GM20000 (cell line): ENCODE measurements around the gene SP2.

ENCODE experiments used
- DNase-seq: peaks from one replicate; pipeline ENCODE4 v3.0.0; 2012; ENCODE audit warnings: low spot score
- CTCF ChIP-seq: IDR thresholded peaks from 2 replicates; pipeline ENCODE4 v1.5.1; 2012; ENCODE audit warnings: mild to moderate bottlenecking, control low read depth; ENCODE audit errors: extremely low read depth, missing control alignments

The SP2 gene

GRCh38 chr17:47906443-47906842, 10.4 kb downstream of the SP2 start:
- no peak for TF ChIP-seq CTCF
- DNase-seq, result no peak

GRCh38 chr17:47907932-47908562, 12.0 kb downstream of the SP2 start:
- TF ChIP-seq CTCF, result no peak
- DNase-seq, result no peak

GRCh38 chr17:47913050-47913449, 17.0 kb downstream of the SP2 start:
- TF ChIP-seq CTCF, result no peak
- no peak for DNase-seq

GRCh38 chr17:47914306-47914948, 18.4 kb downstream of the SP2 start:
- TF ChIP-seq CTCF, result no peak
- no peak for DNase-seq

GRCh38 chr17:47915776-47916398, 19.9 kb downstream of the SP2 start:
- DNase-seq, result no peak
- no peak for TF ChIP-seq CTCF

- TF ChIP-seq CTCF, result no peak
These were observed 20.6 kb downstream of the SP2 start for GRCh38 chr17:47916489-47917208.

GRCh38 chr17:47917581-47917980, 21.5 kb downstream of the SP2 start:
- DNase-seq, result no peak
- TF ChIP-seq CTCF, result no peak

More at GRCh38 chr17:47916489-47917208, 20.6 kb downstream of the SP2 start:
- no peak for DNase-seq
